ENCODE results near the gene GPATCH1. TPM values are rescaled to one million over a fixed set of nuclear protein-coding genes. Genes with fewer than 3 reads are reported as not detected.

GPATCH1 gene
- total RNA-seq, 1 donor from 2014 or later, result 12.2 TPM

- peaks cover 5% of the 10 kb centered on the region for H3K27me3 Mint-ChIP-seq
- no peak for TF ChIP-seq CTCF (conservative IDR thresholded peaks at IDR 0.05)
- peak overlapping the region; percentile 98 for H3K4me3 Mint-ChIP-seq
- H3K27ac Mint-ChIP-seq, result peak overlapping the region; percentile 99
- no peak for DNase-seq (ENCODE audit: extremely low spot score, unreplicated experiment)
- H3K36me3 Mint-ChIP-seq, result peaks cover 8% of the 10 kb centered on the region
- H3K9me3 Mint-ChIP-seq, result no peaks in the 10 kb centered on the region
- peaks cover 29% of the 10 kb centered on the region for H3K4me1 Mint-ChIP-seq (ENCODE audit: unreplicated experiment)
Measured at GRCh38 chr19:33175886-33176669, 95.1 kb downstream of the GPATCH1 start.

GRCh38 chr19:33176670-33177416, 95.9 kb downstream of the GPATCH1 start:
- peak overlapping the region; percentile 99 for H3K27ac Mint-ChIP-seq
- TF ChIP-seq CTCF (conservative IDR thresholded peaks at IDR 0.05), result peak; percentile 48
- no peaks in the 10 kb centered on the region for H3K9me3 Mint-ChIP-seq
- peaks cover 8% of the 10 kb centered on the region for H3K36me3 Mint-ChIP-seq
- DNase-seq (ENCODE audit: extremely low spot score, unreplicated experiment), result peak; percentile 99
- H3K4me1 Mint-ChIP-seq (ENCODE audit: unreplicated experiment), result peaks cover 29% of the 10 kb centered on the region
- H3K27me3 Mint-ChIP-seq, result peaks cover 5% of the 10 kb centered on the region
- peak overlapping the region; percentile 98 for H3K4me3 Mint-ChIP-seq

- H3K9me3 Mint-ChIP-seq, result no peaks in the 10 kb centered on the region
- peak; percentile 68 for TF ChIP-seq CTCF (conservative IDR thresholded peaks at IDR 0.05)
- H3K27ac Mint-ChIP-seq, result peak overlapping the region; percentile 99
- H3K4me3 Mint-ChIP-seq, result peak overlapping the region; percentile 98
- H3K36me3 Mint-ChIP-seq, result peaks cover 8% of the 10 kb centered on the region
- H3K4me1 Mint-ChIP-seq (ENCODE audit: unreplicated experiment), result peaks cover 22% of the 10 kb centered on the region
- H3K27me3 Mint-ChIP-seq, result peaks cover 5% of the 10 kb centered on the region
- peak; percentile 83 for DNase-seq (ENCODE audit: extremely low spot score, unreplicated experiment)
Measured at GRCh38 chr19:33177417-33177979, 96.5 kb downstream of the GPATCH1 start.

Other genes starting within 250 kb of the GPATCH1 start
- 3.1 and 7.9 TPM in 2 replicates for gene SLC7A9, start 211.4 kb upstream of the GPATCH1 start, total RNA-seq (ENCODE audit: low replicate concordance)
- gene CEP89, start 109.2 kb upstream of the GPATCH1 start, total RNA-seq (ENCODE audit: low replicate concordance), result 29.1 and 37.7 TPM in 2 replicates
- 4.3 and 4.5 TPM in 2 replicates for gene FAAP24, start 108.9 kb upstream of the GPATCH1 start, total RNA-seq (ENCODE audit: low replicate concordance)
- gene RHPN2, start 16.3 kb upstream of the GPATCH1 start, total RNA-seq (ENCODE audit: low replicate concordance), result 31.6 and 81.6 TPM in 2 replicates
- gene WDR88, start 50.9 kb downstream of the GPATCH1 start, total RNA-seq (ENCODE audit: low replicate concordance), result 0.45 TPM in 1 of 2 replicates, not detected in the other
- gene LRP3, start 113.1 kb downstream of the GPATCH1 start, total RNA-seq (ENCODE audit: low replicate concordance), result 24.2 and 49.6 TPM in 2 replicates
- gene SLC7A10, start 144.7 kb downstream of the GPATCH1 start, total RNA-seq (ENCODE audit: low replicate concordance), result 0.68 TPM in 1 of 2 replicates, not detected in the other
- gene CEBPA, start 221.4 kb downstream of the GPATCH1 start, total RNA-seq (ENCODE audit: low replicate concordance), result 24.4 and 50.4 TPM in 2 replicates

Measured in type B pancreatic cell (in vitro differentiated cells).